SU-DHL-6 (cell line): ENCODE data around the gene ZNF141.

Experiments used
- H2AFZ ChIP-seq: fragments of 200-600 bp; sonication (generic); 2 replicates; pipeline ENCODE4 v1.6.1; 2014; ENCODE audit warnings: low read depth, mild to moderate bottlenecking, moderate library complexity, mixed read lengths, antibody characterized with exemption, low read length; ENCODE audit not compliant: severe bottlenecking
- H3F3A ChIP-seq: fragments of 200-600 bp; shearing (Covaris generic); 2 replicates; pipeline ENCODE4 v1.6.0; 2016; ENCODE audit warnings: antibody characterized with exemption, mild to moderate bottlenecking; ENCODE audit not compliant: insufficient read depth
- H3K27ac ChIP-seq: fragments of 200-600 bp; sonication (generic); 2 replicates; pipeline ENCODE4 v1.5.1; 2016; ENCODE audit warnings: low read depth, mild to moderate bottlenecking, low read length, moderate library complexity, mixed read lengths
- H3K27me3 ChIP-seq: fragments of 200-600 bp; sonication (generic), shearing (Covaris generic); 2 replicates; pipeline ENCODE4 v1.6.0; 2014; ENCODE audit warnings: mild to moderate bottlenecking, low read length
- H3K36me3 ChIP-seq: fragments of 200-600 bp; sonication (generic); 2 replicates; pipeline ENCODE4 v1.6.1; 2014; ENCODE audit warnings: mild to moderate bottlenecking, low read length, mixed read lengths
- H3K4me2 ChIP-seq: fragments of 300-600, 200-600 bp; shearing (Covaris generic), sonication (generic); 2 replicates; pipeline ENCODE4 v1.6.0; 2014; ENCODE audit warnings: low read length, low read depth, mild to moderate bottlenecking; ENCODE audit not compliant: poor library complexity, severe bottlenecking
- H3K4me3 ChIP-seq: fragments of 200-600 bp; sonication (generic); 2 replicates; pipeline ENCODE4 v1.5.1; 2014; ENCODE audit warnings: antibody characterized with exemption, low read length, mild to moderate bottlenecking, mixed read lengths; ENCODE audit not compliant: insufficient read depth, poor library complexity, severe bottlenecking
- H3K79me2 ChIP-seq: fragments of 200-600 bp; sonication (generic); 2 replicates; pipeline ENCODE4 v1.6.1; 2014; ENCODE audit warnings: mild to moderate bottlenecking, low read length, moderate library complexity; ENCODE audit not compliant: insufficient read depth
- H3K9ac ChIP-seq: fragments of 200-600 bp; sonication (generic); 2 replicates; pipeline ENCODE4 v1.7.0; 2014; ENCODE audit warnings: mild to moderate bottlenecking, low read length
- H3K9me2 ChIP-seq: fragments of 200-600 bp; sonication (generic); replicated peaks from 2 replicates; pipeline ENCODE4 v1.6.1; 2014; ENCODE audit warnings: low read length; ENCODE audit not compliant: insufficient read depth
- H3K9me3 ChIP-seq: fragments of 200-600 bp; sonication (generic); 2 replicates; pipeline ENCODE4 v1.6.1; 2014; ENCODE audit warnings: low read length, mixed read lengths; ENCODE audit not compliant: insufficient read depth
- H4K20me1 ChIP-seq: fragments of 200-600 bp; sonication (generic); 2 replicates; pipeline ENCODE4 v1.6.1; 2014; ENCODE audit warnings: low read depth, mild to moderate bottlenecking, antibody characterized with exemption, low read length, moderate library complexity, mixed read lengths
- EZH2phosphoT487 ChIP-seq: fragments of 200-600 bp; sonication (generic), shearing (Covaris generic); conservative IDR thresholded peaks from 2 replicates; pipeline ENCODE4 v1.6.1; 2018; ENCODE audit warnings: mild to moderate bottlenecking, antibody characterized with exemption, low read length, moderate library complexity, mixed read lengths
- TF ChIP-seq, protein P1 (sequence below): fragments of 200-600 bp; sonication (generic); IDR thresholded peaks from one replicate; pipeline ENCODE4 v1.5.1; 2017; ENCODE audit warnings: antibody characterized with exemption, mild to moderate bottlenecking, low read length, moderate library complexity; ENCODE audit not compliant: insufficient read depth, poor library complexity, severe bottlenecking

The ZNF141 gene

DNA sequence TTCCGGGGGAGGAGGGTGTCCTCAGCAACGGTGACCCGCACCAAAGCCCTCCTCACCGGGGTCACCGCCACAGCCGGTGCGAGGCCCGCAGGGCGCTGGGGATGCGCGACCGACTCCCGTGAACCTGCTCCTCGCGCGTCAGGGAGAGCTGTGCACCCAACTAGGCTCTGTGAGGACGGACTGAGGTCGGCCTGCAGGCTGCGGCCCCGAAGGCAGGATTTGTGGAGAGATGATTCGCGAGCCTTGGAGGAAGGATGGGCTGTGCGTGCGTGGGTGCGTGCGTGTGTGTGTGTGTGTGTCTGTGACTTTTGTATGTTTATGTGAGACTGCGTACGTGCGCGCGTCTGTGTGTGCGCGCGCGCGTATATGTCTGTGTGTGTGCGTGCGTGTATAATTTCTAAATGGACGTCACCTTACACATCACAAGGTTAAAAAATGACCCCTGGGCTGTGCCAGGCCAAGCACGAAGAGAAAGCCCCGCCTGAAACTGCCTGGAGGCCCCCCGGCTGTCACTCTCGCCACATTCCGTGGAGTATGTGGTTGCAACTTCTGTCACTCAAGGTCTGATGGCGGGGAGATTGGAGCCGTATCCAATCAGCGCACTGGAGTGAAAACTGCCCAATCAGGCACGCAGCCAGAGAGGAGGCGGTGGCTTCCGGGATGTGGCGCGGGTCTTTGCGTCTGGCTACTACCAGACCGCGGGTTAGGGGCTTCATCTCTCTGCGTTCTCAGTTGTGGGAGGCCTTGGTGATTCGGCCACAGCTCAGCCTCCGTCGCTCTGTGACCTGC, at the start of gene ZNF141:
Gene ZNF141 (plus strand): TSS at position 672 of the 789 bp plus-strand sequence. CDS start 170 bp downstream, outside the sequence.
- peak within 1 kb of the TSS; percentile 62 for H3K27ac ChIP-seq

GRCh38 chr4:288891-289290, 48.7 kb upstream of the ZNF141 start:
- Histone ChIP-seq H3K27me3 (no peaks in the 10 kb centered on the region), H3K9me2 (no peaks in the 10 kb centered on the region), H3K36me3 (peaks cover 3% of the 10 kb centered on the region), H3K9me3 (peaks cover 35% of the 10 kb centered on the region; the same call in 1 of the 2 replicates), H3K27ac (no peak overlapping the region), H4K20me1 (no peaks in the 10 kb centered on the region), H2AFZ (no peak overlapping the region), H3F3A (no peaks in the 10 kb centered on the region), H3K4me2 (no peak overlapping the region), H3K79me2 (no peaks in the 10 kb centered on the region), H3K4me3 (no peak overlapping the region), H3K9ac (no peak overlapping the region)
- no peak for TF ChIP-seq EZH2phosphoT487
- TF ChIP-seq, protein P1, sequence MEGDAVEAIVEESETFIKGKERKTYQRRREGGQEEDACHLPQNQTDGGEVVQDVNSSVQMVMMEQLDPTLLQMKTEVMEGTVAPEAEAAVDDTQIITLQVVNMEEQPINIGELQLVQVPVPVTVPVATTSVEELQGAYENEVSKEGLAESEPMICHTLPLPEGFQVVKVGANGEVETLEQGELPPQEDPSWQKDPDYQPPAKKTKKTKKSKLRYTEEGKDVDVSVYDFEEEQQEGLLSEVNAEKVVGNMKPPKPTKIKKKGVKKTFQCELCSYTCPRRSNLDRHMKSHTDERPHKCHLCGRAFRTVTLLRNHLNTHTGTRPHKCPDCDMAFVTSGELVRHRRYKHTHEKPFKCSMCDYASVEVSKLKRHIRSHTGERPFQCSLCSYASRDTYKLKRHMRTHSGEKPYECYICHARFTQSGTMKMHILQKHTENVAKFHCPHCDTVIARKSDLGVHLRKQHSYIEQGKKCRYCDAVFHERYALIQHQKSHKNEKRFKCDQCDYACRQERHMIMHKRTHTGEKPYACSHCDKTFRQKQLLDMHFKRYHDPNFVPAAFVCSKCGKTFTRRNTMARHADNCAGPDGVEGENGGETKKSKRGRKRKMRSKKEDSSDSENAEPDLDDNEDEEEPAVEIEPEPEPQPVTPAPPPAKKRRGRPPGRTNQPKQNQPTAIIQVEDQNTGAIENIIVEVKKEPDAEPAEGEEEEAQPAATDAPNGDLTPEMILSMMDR, result no peak

More for the DNA sequence above, at the start of gene ZNF141:
- peaks cover 47% of the 10 kb centered on the region for H3K79me2 ChIP-seq
- peaks cover 22% of the 10 kb centered on the region for H3K9me3 ChIP-seq
- peak within 1 kb of the TSS; percentile 90 for H2AFZ ChIP-seq
- H3K4me2 ChIP-seq, result peak within 1 kb of the TSS; percentile 71
- H3K9me2 ChIP-seq, result no peaks in the 10 kb centered on the region
- no peaks in the 10 kb centered on the region for H3K27me3 ChIP-seq
- no peaks in the 10 kb centered on the region for H4K20me1 ChIP-seq
- peak within 1 kb of the TSS; percentile 85 for H3K9ac ChIP-seq
- H3F3A ChIP-seq, result no peaks in the 10 kb centered on the region
- H3K36me3 ChIP-seq, result peaks cover 34% of the 10 kb centered on the region
- peak within 1 kb of the TSS; percentile 90 for H3K4me3 ChIP-seq
- TF ChIP-seq EZH2phosphoT487, result no peak
- TF ChIP-seq, protein P1, result no peak

- Histone ChIP-seq H3K27me3 (no peaks in the 10 kb centered on the region), H3K9me2 (no peaks in the 10 kb centered on the region), H2AFZ (no peak overlapping the region), H3K27ac (no peak overlapping the region), H3K79me2 (no peaks in the 10 kb centered on the region), H4K20me1 (no peaks in the 10 kb centered on the region), H3K4me2 (no peak overlapping the region), H3K9ac (no peak overlapping the region), H3K36me3 (no peaks in the 10 kb centered on the region; the same call in 1 of the 2 replicates), H3K9me3 (peaks cover 23% of the 10 kb centered on the region; the same call in 1 of the 2 replicates), H3K4me3 (no peak overlapping the region), H3F3A (no peaks in the 10 kb centered on the region)
- TF ChIP-seq EZH2phosphoT487, result no peak
- TF ChIP-seq, protein P1, result no peak
Measured at GRCh38 chr4:294732-295131, 42.9 kb upstream of the ZNF141 start.
